ENCODE measurements around the gene MRPL55. TPM values are rescaled to one million over a fixed set of nuclear protein-coding genes. Genes with fewer than 3 reads are reported as not detected.

The MRPL55 gene
- total and polyA plus RNA-seq, 2 of the 13 experiments (the other 11 are each of a cell fraction or from before 2014, with no cell fraction given) = 58.6 to 92.9 TPM

DNA sequence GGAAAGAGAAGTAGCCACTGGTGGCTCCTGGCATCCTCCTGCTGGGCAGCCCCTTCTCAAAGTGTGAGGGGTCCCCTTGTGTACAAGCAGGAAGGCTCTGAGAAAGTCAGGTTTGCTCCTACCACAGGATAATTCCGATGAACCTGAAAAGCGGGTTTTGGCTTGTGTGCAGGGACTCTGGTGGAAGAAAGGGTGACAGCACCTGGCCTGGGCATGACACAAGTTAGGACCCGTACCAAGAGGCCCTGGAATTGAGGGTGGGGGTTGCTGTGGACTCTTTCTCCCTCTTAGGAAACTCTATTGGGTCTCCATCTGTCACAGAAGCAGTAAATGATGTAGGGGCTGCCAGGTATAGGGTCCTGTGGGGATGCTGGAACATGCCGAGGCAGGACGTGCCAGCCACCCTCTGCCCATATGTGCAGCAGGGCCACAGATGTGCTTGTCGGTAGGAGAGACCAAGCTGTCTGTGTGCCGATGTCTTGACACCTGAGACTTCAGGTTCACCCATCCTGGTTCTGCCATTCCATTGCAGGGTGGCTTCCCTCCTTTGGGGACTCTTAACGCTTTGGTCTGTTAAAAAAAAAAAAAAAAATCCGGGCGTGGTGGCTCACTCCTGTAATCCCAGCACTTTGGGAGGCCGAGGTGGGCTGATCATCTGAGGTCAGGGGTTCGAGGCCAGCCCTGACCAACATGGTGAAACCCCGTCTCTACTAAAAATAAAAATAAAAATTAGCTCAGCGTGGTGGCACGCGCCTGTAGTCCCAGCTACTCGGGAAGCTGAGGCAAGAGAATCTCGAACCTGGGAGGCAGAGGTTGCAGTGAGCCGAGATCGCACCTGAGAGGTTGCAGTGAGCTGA is 15.8 kb downstream of the MRPL55 start:
- peaks cover 19 to 75% of the 10 kb centered on the region in 2 experiments; a peak in 4 of 5 replicates for H3K36me3 ChIP-seq (replicated peaks in 1 of 2; ENCODE audit: control insufficient read depth in 1 of 2, insufficient read depth in 2 of 2, low read length in 2 of 2)
- in situ Hi-C loops (cut with HindIII; ENCODE audit: extremely low pct_ligation_motif_present, low pct_unique_long_range_greater_than_20kb) = no loop called here
- H3K27me3 ChIP-seq (ENCODE audit: control insufficient read depth in 1 of 2, insufficient read depth in 2 of 2, low read length in 2 of 2) = no peaks in the 10 kb centered on the region
- peaks cover 100% of the 10 kb centered on the region for H4K20me1 ChIP-seq (ENCODE audit: insufficient read depth, low read length)
- no peak for DNase-seq (ENCODE audit: low spot score)
- no peak overlapping the region for H3K27ac ChIP-seq (ENCODE audit: extremely low read length, insufficient read depth, low read length)
- H2AFZ ChIP-seq (ENCODE audit: low read length) = no peak overlapping the region
- no peak for FAIRE-seq
- TF ChIP-seq PHF21A (CRISPR knock-in tag; IDR thresholded peaks at IDR 0.05) = no peak
- no peak for TF ChIP-seq ZNF451 (CRISPR knock-in tag; IDR thresholded peaks at IDR 0.05)
- TF ChIP-seq UBTF (CRISPR knock-in tag; IDR thresholded peaks at IDR 0.05) = 0 out of 2 replicates have a peak, but pooled peaks have one; percentile 9
- H3K4me1 ChIP-seq (ENCODE audit: insufficient read depth, low read length) = peaks cover 31% of the 10 kb centered on the region
- H3K9me3 ChIP-seq (ENCODE audit: low read length) = peaks cover 26% of the 10 kb centered on the region
- no peak overlapping the region for H3K9ac ChIP-seq (ENCODE audit: insufficient read depth, low read depth, low read length)
- intact Hi-C loops (cut with micrococcal nuclease; ENCODE audit: unreplicated experiment) = no loop called here
- ChIA-PET CTCF (ENCODE audit: low intra/inter-chr PET ratio, low total read pairs) (no interaction called here), POLR2A (interaction anchor here (0.8 to 1.8 kb wide), 2 partner anchors 9 to 10 kb away, joined by 4 to 7 read pairs; partner anchors contain the start of gene ARF1)
- WGBS (ENCODE audit: low lambda C conversion rate) = 97% methylated on average over 18 of the region's 20 CpGs
- no TSS peak for BruUV-seq (replicated peaks)
- H3K79me2 ChIP-seq (ENCODE audit: insufficient read depth, low read length) = peaks cover 97% of the 10 kb centered on the region
- H3K4me2 ChIP-seq (ENCODE audit: low read depth, low read length) = no peak overlapping the region
- ATAC-seq = no peak
- H3K4me3 ChIP-seq (replicated peaks in 1 of 3; ENCODE audit: insufficient read depth in 1 of 3, low read depth in 2 of 3, low read length in 3 of 3) = no peak overlapping the region

Measured in HepG2 (cell line).